Ovary (tissue), 3 donors: ENCODE data around the gene PHACTR3.

ENCODE experiments used
- POLR2A ChIP-seq: fragments of 450-650 bp; IDR thresholded peaks from one replicate; pipeline ENCODE4 v1.6.1; 2017; ENCODE audit warnings: antibody characterized with exemption, mild to moderate bottlenecking, moderate library complexity
- TF ChIP-seq, protein P1 (sequence below), 3 donors: fragments of 450-650 bp in 2 of 3; fragments of 200-600 bp in 1 of 3; IDR thresholded peaks; one replicate each; pipeline versions ENCODE4 v1.5.1 to v1.8.0; 2016 to 2022; ENCODE audit warnings: antibody characterized with exemption in 3 of 3, mild to moderate bottlenecking in 1 of 3
- donor health status: DM: no; HTN: no; CAD: no.

DNA sequence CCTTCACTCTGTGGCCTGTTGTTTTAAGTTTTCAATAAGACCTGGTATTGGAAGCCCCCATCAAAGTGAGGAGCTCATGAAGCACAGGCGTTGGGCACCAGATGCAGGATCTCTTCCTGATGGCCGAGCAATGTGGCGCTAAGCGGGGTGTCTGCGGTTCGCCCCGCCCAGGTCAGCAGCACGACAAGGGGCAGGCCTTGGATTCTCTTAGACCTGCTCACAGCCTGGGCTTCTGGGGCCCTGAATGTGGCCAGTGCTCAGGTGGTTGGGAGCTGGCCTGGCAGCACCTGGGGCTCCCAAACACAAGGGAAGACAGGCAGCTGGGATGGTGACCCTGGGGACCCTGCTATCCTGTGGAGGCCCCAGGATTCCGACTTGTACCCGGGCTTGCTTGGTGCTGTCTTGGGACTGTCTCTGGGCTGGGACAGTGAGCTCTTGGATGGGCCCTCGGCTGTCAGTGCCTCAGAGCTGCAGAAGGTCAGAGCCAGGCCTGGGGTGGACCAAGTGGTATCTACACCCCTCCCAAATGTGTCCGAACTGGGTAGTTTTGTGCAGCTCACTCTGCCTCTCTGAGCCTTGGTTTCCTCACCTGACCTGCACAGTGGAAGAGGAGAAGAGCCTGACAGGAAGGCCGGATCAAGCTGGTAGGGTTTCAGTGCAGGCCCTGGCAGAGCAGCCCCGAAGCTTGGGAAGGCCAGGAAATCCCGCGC lies 69.1 kb downstream of the PHACTR3 start:
- TF ChIP-seq, protein P1, sequence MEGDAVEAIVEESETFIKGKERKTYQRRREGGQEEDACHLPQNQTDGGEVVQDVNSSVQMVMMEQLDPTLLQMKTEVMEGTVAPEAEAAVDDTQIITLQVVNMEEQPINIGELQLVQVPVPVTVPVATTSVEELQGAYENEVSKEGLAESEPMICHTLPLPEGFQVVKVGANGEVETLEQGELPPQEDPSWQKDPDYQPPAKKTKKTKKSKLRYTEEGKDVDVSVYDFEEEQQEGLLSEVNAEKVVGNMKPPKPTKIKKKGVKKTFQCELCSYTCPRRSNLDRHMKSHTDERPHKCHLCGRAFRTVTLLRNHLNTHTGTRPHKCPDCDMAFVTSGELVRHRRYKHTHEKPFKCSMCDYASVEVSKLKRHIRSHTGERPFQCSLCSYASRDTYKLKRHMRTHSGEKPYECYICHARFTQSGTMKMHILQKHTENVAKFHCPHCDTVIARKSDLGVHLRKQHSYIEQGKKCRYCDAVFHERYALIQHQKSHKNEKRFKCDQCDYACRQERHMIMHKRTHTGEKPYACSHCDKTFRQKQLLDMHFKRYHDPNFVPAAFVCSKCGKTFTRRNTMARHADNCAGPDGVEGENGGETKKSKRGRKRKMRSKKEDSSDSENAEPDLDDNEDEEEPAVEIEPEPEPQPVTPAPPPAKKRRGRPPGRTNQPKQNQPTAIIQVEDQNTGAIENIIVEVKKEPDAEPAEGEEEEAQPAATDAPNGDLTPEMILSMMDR (IDR thresholded peaks at IDR 0.05) = no peak
- TF ChIP-seq POLR2A = no peak
